Subcutaneous adipose tissue (tissue), 4 donors: ENCODE measurements around the gene CRTC1. TPM values are rescaled to one million over a fixed set of nuclear protein-coding genes. Genes with fewer than 3 reads are reported as not detected.

ENCODE experiments used
- CTCF ChIP-seq: fragments of 450-650 bp; IDR thresholded peaks from one replicate; pipeline ENCODE4 v1.5.1; 2016; ENCODE audit warnings: low read depth, mild to moderate bottlenecking, control low read depth, antibody characterized with exemption, moderate library complexity
- total RNA-seq, 4 donors: library from RNA; depleted of rRNA; stranded (reverse); fragments of >200 nt; gene quantifications; one replicate each; pipeline ENCODE4 v1.1.0, GENCODE V29; 2016

Gene CRTC1
- total RNA-seq, 4 donors from 2014 or later = 2.0 to 8.3 (median 3.9) TPM

- TF ChIP-seq CTCF = no peak
Measured at GRCh38 chr19:18710996-18711751, 27.7 kb downstream of the CRTC1 start.

DNA sequence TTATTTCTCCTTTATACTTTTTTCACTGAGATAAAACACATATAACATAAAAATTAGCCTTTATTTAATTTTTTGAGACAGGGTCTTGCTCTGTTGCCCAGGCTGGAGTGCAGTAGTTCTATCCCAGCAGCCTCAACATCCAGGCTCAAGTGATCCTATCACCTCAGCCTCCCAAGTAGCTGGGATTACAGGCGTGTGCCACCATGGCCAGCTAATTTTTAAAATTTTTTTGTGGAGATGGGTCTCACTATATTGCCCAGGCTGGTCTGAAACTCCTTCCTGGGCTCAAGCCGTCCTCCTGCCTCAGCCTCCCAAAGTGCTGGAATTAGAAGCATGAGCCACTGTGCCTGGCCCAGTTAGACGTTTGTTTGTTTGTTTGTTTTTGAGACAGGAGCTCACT is 28.4 kb downstream of the CRTC1 start:
- no peak for TF ChIP-seq CTCF

GRCh38 chr19:18712981-18713380 is 29.5 kb downstream of the CRTC1 start:
- TF ChIP-seq CTCF = no peak

GRCh38 chr19:18713550-18714117 is 30.2 kb downstream of the CRTC1 start:
- TF ChIP-seq CTCF = no peak

DNA sequence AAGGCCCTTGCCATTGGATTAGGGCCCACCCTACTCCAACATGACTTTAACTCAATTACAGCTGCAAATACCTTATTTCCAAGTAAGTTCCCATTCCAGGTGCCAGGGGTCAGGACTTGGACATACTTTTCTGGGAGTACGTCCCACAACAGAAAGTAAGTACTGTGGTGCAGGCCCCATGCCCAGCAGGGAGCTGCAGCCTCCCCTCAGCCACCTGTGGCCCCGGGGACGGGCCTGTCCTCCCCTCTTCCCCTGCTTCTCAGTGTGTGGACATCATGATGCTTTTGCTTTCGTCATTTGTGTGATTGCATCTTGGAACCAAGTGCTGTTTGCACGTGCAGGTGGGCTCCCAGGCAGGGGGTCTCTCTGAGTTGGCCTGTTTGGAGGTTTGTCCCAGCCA is 31.9 kb downstream of the CRTC1 start:
- no peak for TF ChIP-seq CTCF

DNA sequence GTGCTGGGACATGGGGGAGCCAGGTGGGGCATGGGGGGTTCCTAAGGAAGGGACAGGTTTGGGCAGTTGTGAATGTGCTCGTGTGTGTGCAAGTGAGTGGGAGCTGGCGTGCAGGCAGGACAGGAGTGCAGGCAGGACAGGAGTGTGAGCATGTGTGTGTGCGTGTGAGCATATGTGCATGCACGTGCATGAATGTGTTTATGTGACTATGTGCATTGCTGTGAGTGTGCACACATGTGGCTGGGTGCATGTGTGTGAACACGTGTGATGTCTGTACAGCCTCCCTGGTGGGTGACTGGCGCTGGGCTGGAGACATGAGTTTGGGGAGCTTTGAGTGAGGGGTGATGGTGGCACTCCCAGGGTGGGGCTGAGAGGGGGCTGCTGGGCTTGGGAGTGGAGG is 33.4 kb downstream of the CRTC1 start:
- no peak for TF ChIP-seq CTCF

- TF ChIP-seq CTCF = no peak
Measured at GRCh38 chr19:18717601-18718000, 34.1 kb downstream of the CRTC1 start.
